IPS-18c (cell line): ENCODE data around the gene DEDD.

ENCODE experiments used
- H3K4me3 ChIP-seq: 2 replicates; pipeline ENCODE4 v1.7.0; 2013; ENCODE audit warnings: low read depth, mild to moderate bottlenecking, low read length, moderate library complexity; ENCODE audit not compliant: insufficient read depth
- H3K9me3 ChIP-seq: one replicate; pipeline ENCODE4 v1.6.1; 2013; ENCODE audit warnings: mild to moderate bottlenecking, low read length, moderate library complexity; ENCODE audit not compliant: control insufficient read depth, insufficient read depth

Gene DEDD

DNA sequence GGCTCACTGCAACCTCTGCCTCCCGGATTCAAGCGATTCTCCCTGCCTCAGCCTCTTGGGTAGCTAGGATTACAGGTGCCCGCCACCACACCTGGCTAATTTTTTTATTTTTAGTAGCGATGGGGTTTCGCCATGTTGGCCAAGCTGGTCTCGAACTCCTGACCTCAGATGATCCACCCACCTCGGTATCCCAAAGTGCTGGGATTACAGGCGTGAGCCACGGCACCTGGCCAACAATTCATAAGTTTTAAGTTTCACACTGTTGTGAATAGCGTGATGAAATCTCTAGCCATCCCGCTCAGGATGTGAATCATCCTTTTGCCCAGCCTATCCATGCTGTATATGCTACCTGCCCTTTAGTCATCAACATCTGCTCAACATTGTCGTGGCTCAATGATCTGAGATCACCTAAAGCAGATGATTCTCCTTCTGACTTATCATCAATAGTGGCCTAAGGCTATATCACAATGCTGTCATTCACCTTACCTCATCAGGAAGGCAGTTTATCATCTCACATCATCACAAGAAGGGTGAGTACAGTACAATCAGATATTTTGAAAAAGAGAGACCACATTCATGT lies 17.2 kb downstream of the DEDD start:
- H3K9me3 ChIP-seq: no peaks in the 10 kb centered on the region
- H3K4me3 ChIP-seq: no peak overlapping the region

DNA sequence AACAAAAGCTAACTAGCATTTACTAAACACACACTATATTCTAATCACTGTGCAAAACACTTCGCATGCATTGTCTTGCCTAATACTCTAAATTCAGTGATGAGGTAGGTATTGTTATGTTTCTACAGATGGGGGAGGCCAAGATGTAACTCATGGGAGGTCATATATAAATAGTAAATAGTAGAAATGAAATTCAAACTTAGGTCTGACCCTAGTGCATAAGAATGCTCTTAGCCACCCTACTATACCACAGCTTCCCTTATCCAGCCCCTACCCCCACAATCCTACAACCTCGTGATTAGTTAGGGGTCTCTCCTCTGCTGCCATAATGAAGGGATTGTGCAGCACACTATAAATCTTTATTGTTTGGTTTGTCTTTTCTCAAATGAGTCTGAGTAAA lies 17.9 kb downstream of the DEDD start:
- H3K9me3 ChIP-seq: no peaks in the 10 kb centered on the region
- no peak overlapping the region for H3K4me3 ChIP-seq

DNA sequence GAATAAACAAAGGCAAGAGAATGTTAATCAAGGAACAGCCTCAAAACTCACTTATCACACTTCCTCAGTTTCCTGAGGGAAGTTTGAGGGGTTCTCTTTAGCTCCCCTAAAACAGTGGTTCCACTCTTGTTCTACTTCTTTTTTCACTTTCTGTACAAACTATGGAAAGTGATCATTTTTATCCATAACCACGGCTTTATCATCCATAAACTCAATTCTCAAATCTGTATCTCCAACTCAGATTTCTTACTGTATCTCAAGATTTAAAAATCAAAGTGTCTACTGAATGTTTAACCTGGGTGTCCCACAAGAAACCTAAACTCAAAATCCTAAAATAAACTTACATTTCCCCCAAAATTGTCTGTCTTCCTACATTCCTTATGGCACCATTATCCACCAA lies 18.6 kb downstream of the DEDD start:
- H3K4me3 ChIP-seq: no peak overlapping the region
- no peaks in the 10 kb centered on the region for H3K9me3 ChIP-seq

DNA sequence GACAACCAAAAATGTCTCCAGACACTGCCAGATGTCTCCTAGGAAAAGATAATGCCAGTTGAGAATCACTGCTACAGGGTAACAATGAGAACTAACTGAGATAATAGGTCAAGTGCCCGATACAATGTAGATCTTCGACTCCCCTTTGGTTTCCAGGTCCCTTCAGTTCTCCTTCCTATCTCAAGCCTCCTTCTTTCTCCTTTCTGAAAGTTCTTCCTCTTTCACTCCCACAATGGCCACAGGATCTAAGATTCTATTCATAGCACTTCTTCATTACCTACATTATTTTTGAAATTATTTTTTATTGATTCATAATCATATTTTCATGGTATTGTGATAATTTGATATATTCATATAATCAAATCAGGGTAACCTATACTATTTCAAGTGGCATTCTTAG lies 20.9 kb downstream of the DEDD start:
- H3K4me3 ChIP-seq: no peak overlapping the region
- no peaks in the 10 kb centered on the region for H3K9me3 ChIP-seq

DNA sequence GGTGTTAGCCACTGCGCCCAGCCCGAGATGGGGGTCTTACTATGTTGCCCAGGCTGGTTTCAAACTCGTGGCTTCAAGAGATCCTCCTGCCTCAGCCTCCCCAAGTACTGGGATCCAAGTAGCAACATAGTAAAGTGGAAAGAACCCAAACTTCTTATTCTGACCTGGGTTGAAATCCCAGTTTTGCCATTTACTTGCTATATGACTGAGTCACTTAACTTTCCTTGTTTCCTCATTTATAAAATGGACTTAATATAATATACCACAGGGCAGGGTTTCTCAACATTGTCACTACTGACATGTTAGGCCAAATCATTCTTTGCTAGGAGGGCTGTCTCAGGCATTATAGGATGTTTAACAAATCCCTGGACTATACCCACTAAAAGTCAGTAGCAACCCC lies 21.4 kb downstream of the DEDD start:
- H3K9me3 ChIP-seq: no peaks in the 10 kb centered on the region
- no peak overlapping the region for H3K4me3 ChIP-seq

DNA sequence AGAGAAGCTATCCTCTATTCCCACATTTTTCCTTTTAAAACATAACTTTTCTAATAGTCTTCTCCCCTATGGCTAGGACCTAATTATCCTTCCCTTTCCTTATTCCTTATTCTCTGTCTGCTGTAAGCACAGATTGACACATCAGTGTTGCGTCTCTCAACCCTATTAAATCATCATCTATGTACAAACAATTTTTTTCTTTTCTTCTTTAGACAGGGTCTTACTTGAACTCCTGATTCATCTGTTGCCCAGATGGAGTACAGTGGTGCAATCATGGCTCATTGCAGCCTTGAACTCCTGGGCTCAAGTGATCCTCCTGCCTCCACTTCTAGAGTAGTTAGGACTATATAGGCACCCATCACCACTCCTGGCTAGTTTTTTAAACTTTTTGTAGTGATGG lies 26.0 kb downstream of the DEDD start:
- H3K4me3 ChIP-seq: no peak overlapping the region
- no peaks in the 10 kb centered on the region for H3K9me3 ChIP-seq

DNA sequence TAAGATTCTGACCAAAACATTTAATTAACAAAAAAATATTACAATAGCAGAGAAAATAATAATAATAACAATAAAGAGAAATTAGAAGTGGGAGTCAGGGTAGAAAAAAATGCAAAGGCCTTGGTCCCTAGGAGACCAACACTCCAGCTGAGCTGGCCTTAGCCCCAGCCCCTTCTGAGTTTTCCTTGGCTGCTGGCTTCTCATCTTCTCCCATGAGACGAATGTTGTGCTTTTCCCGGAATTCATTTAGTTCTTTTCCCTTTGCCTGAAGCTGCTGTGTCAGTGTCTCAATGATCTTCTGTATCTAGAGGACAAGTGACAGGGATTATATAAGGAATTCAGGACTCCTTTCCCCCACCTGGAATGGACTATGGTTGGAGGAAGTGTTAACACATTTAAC lies 31.9 kb downstream of the DEDD start:
- H3K9me3 ChIP-seq: no peaks in the 10 kb centered on the region
- H3K4me3 ChIP-seq: no peak overlapping the region

DNA sequence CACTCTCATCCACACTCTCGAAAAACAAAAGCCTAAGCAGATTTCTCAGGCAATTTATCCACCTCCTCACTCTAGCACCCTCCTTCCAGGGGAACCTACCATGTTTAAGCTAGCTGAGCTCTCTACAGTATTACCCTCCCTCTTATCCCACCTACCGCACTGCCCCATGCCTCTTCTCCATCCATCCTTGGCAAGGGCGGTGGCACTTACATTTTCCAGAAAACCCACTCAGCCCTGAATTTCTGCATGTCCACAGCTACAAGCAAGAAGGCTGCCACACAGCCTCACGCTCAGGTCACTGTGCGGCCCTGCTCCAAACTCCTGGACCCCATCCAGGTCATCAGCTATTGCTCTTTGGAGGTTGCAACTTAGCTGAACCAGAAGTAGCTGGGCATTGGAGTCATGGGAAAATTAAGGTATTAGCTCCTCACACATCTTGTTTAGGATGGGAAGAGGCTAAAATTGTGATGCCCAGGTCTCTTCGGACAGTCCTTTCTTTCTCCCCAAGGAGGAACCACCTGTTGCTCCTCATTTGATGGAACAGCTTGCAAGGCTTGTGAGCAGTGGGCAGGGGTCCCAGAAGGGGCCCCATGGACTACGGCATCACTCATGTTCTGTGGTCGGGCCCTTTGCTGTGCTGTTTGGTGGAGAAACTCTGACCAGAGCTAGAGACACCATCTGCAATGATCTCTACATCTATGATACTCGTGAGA lies 33.2 kb downstream of the DEDD start:
- H3K4me3 ChIP-seq: peak overlapping the region; percentile 91; the same call in 1 of the 2 replicates
- H3K9me3 ChIP-seq: no peaks in the 10 kb centered on the region

DNA sequence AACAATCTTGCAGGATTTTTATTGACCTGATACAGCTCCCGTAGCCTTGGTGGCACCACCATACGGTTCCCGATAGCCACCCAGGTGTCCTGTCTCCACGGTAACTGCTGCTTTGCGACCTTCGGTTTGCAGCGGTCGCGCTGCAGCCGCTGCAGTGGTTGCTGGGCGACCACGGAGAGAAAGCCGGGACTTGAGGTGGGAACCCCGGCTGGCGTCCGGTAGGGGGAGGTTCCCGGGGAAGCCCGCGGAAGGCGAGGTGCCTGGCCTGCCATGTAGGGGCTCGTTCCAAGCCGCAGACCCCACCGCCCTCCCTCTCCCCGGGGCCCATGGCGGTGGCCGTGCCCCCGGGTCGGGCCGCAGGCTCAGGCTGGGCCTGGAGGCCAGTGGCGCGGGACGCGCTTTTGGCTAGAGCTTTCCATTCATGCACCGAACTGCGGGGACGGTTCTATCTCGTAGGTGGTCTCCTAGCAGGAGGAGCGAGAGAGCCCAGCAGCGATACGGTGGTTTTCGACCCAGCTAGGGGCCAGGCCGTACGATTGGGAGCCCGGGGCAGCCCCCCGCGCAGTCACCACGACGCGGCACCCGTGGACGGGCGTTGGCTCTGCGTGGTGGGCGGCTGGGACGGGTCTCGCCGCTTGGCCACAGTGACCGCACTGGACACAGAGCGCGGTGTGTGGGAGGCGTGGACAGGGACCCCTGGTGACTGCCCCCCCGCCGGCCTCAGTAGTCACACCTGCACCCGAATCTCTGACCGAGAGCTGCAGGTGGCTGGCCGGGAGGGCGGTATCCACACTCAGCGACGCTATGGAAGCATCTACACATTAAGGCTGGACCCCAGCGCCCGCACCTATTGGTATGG lies 34.0 kb downstream of the DEDD start, which contains the start of gene KLHDC9:
Gene KLHDC9, plus strand, starts transcription at position 152 of the 859 bp plus-strand sequence. Its CDS starts 175 bp downstream, at position 327.
- peak within 1 kb of the TSS; percentile 91 for H3K4me3 ChIP-seq

DNA sequence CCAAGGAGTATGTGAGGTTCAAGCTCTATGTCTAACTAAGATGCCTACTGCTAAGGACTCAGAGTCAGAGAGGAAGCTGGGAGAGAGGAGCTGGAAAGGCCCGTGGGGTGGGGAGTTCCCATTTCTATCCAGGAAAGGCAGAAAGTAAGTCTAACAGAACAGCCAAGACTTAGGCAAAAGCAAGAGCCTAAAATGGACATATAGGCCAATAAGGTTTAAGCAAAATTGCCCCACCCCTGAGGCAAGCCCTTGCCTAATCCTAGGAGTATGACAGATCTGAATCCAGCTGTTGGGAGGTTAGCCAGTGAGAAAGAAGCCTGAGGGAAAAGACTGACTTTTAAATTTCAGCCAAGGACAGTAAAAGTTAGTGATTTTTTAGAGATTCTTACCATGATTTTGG lies 35.9 kb downstream of the DEDD start:
- no peak overlapping the region for H3K4me3 ChIP-seq
- no peaks in the 10 kb centered on the region for H3K9me3 ChIP-seq

More for the DNA sequence above, 34.0 kb downstream of the DEDD start, which contains the start of gene KLHDC9:
- no peaks in the 10 kb centered on the region for H3K9me3 ChIP-seq

DNA sequence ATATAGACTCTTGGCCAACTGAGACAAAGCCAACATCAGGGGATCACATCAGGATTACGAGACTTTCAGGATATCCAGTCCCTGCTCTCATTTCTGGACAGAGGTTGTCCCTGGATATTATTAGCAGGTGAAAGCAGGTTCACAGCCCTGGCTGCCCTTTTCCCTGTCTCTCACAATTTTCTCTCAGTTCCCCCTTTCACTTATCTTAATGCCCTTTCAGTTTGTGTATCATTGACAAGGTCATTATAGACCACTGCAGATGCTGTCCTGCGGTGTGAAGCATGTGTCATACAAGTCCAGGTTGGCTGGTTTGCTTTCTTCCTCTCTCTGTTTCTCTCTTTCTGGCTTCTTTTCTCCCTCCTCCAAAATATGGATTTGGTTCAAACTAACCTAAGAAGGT lies 36.5 kb downstream of the DEDD start:
- H3K9me3 ChIP-seq: no peaks in the 10 kb centered on the region
- H3K4me3 ChIP-seq: no peak overlapping the region

DNA sequence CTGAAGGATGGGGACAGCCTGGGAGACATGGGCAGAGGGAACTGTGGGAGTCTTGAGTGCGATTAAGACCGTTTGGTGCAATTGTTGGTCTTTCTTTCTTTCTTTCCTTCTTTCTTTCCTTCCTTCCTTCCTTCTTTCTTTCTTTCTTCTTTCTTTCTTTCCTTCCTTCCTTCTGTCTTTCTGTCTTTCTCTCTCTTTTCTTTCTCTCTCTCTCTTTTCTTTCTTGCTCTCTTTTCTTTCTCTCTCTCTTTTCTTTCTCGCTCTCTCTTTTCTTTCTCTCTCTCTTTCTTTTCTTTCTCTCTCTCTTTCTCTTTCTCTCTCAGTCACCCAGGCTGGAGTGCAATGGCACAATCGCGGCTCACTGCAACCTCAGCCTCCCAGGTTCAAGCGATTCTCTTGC lies 37.2 kb downstream of the DEDD start:
- Histone ChIP-seq H3K4me3 (no peak overlapping the region), H3K9me3 (no peaks in the 10 kb centered on the region)

DNA sequence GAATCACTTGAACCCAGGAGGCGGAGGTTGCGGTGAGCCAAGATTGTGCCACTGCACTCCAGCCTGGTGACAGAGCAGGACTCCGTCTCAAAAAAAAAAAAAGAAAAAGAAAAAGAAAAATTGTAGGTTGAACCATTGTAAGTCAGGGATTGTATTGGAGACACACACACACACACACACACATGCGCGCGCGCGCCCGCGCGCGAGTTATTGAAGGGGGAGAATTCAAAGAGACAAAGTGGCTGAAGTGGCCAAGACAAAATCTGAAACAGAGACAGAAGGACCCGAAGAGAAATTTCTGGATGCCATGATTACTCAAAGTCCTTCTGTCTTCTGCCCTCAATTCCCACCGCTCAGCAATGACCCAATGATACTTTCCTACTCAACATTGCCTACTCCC lies 38.0 kb downstream of the DEDD start:
- Histone ChIP-seq H3K4me3 (no peak overlapping the region), H3K9me3 (no peaks in the 10 kb centered on the region)

DNA sequence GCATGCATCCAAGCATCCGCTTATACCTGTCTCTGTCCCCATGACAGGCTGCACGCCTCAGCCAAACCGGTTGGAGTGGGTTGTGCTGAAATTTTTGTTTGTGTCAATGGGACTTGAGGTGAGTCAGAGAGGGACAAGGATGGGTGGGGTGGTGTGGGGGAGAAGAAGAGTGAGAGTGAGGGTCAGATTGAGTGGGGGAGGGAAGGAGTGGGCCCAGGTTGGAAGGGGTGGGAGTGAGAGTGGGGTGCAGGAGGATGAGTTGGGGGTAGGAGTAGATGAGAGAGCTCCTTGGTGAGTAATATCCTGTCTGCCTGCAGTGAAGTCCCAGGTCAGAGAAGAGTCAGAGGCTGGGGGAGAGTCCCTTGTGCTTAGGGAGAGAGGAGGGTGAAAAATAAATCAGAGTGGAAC lies 39.8 kb downstream of the DEDD start:
- Histone ChIP-seq H3K9me3 (no peaks in the 10 kb centered on the region), H3K4me3 (no peak overlapping the region)

DNA sequence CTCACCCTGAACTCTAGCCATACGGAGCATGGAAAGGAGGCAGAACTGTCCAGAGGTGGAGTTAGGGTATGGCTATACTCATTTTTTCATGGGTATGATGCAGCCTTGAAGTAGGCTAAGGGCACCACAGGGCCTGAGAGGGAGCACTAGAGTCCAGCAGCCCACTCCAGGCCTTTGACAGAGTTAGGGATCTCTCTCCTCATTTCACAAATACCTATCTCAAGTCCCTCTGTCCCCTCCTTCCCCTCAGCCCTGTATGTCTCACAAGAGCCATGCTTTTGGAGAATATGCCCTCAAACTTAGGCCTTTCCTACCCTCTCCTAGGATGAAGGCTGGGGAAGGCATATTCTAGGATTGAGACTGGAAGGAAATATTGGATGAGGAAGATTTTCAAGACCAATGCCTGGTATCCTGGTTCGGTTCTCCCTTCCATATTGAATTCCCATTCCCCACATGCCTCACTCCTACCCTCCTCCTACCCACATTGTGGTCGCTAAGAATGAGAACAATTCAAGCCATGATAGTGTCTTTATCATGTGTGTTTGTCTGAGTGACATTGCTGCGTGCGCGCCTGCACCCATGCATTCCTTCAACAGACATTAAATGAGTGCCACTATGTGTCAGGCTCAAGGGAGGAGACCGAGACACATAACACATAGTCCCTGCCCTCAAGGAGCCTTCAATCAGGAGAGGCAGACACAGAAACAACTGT lies 40.5 kb downstream of the DEDD start:
- H3K9me3 ChIP-seq: no peaks in the 10 kb centered on the region
- H3K4me3 ChIP-seq: no peak overlapping the region

DNA sequence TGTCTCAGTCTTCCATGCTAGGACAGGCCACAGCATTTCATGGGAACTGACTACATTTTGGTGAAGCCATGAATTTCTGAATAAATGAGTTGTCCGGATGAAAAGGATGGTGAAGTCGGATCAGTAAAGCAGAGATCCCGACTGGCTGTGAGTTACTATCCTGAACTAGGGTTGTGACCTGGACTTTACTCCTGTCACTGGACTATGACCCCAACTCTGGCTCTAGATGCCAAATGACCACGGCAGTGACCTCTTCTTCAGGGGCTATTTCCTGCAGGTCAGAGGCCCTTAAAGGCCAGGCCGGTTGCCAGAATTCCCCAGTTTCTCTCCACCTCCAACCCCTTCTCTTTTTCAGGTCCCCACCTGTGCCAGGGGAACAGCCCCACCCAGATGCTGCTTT lies 41.4 kb downstream of the DEDD start:
- H3K9me3 ChIP-seq: no peaks in the 10 kb centered on the region
- H3K4me3 ChIP-seq: no peak overlapping the region

DNA sequence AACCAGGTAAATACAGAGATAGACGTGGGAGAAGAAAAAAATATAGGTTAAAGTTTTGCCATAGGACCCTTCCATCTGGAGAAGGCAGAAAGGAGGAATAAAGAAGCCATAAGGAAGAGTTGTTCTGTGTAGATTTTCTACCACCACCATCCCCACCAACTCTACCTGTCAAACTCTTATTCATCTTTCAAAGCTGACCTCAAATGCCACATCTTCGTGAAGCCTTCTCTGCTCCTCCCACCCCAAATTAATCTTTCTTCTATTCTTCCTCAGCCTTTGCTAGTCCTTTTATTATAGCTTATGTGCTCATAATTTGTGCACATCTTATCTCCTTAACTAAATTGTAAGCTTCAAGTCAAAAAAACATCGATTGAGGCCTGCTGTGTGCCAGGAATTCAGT lies 41.9 kb downstream of the DEDD start:
- Histone ChIP-seq H3K9me3 (no peaks in the 10 kb centered on the region), H3K4me3 (no peak overlapping the region)
